K562 (cell line): ENCODE data around the gene TMEM161B. TPM values are rescaled to one million over a fixed set of nuclear protein-coding genes. Genes with fewer than 3 reads are reported as not detected.
A peak's percentile ranks its signal among the peaks of the same experiment; 100 is the strongest.

ENCODE experiments used
- CBX1 ChIP-seq: sonication (generic); IDR thresholded peaks from 2 replicates; pipeline ENCODE4 v1.6.1; 2016; ENCODE audit warnings: antibody characterized with exemption, low read depth, mild to moderate bottlenecking
- CREB1 ChIP-seq, 2 experiments: sonication (generic) in 1 of 2; formaldehyde crosslinking in 1 of 2; IDR thresholded peaks; 2 replicates each; pipeline versions ENCODE4 v1.6.1 to v1.8.0; 2012 to 2022; ENCODE audit warnings: inconsistent platforms in 1 of 2, mild to moderate bottlenecking in 1 of 2, missing genetic modification reagents in 1 of 2, moderate library complexity in 1 of 2
- DIDO1 ChIP-seq: fragments of 450-650 bp; IDR thresholded peaks from 2 replicates; pipeline ENCODE4 v1.6.1; 2016; ENCODE audit warnings: low read depth, missing biosample characterization, missing genetic modification characterization
- DNMT1 ChIP-seq: fragments of 450-650 bp; IDR thresholded peaks from 2 replicates; pipeline ENCODE4 v1.6.1; 2016; ENCODE audit warnings: antibody characterized with exemption, mild to moderate bottlenecking
- EWSR1 ChIP-seq: fragments of 450-650 bp; IDR thresholded peaks from 2 replicates; pipeline ENCODE4 v1.6.1; 2018; ENCODE audit warnings: borderline replicate concordance, mild to moderate bottlenecking, low read depth, moderate library complexity; ENCODE audit not compliant: partially characterized antibody
- HDAC2 ChIP-seq: fragments of 450-650 bp; IDR thresholded peaks from 2 replicates; pipeline ENCODE4 v1.6.1; 2016; ENCODE audit warnings: mild to moderate bottlenecking
- HDAC6 ChIP-seq: IDR thresholded peaks from 2 replicates; pipeline ENCODE4 v1.6.1; 2012; ENCODE audit warnings: low read depth, mild to moderate bottlenecking, control low read depth, inconsistent platforms, low read length, moderate library complexity
- MYC ChIP-seq, 2 experiments: fragments of 250-450 bp in 1 of 2; sonication (Bioruptor Pico) in 1 of 2; IDR thresholded peaks; 2 replicates each; pipeline versions ENCODE4 v1.5.1 to v1.6.1; 2012 to 2021; ENCODE audit warnings: low read depth in 2 of 2, borderline replicate concordance in 1 of 2, improper control_type of control experiment in 1 of 2, low read length in 1 of 2, mild to moderate bottlenecking in 1 of 2, moderate library complexity in 1 of 2
- NCOR1 ChIP-seq: fragments of 450-650 bp; IDR thresholded peaks from 2 replicates; pipeline ENCODE4 v1.6.1; 2016; ENCODE audit warnings: mild to moderate bottlenecking, moderate library complexity
- NR2C1 ChIP-seq, 2 experiments: fragments of 450-650 bp; IDR thresholded peaks; 2 replicates each; pipeline ENCODE4 v1.6.1; 2017; ENCODE audit warnings: mild to moderate bottlenecking in 2 of 2, antibody characterized with exemption in 1 of 2, inconsistent platforms in 1 of 2, missing compliant biosample characterization in 1 of 2, missing genetic modification characterization in 1 of 2
- NUFIP1 ChIP-seq: fragments of 450-650 bp; IDR thresholded peaks from 2 replicates; pipeline ENCODE4 v1.6.1; 2018; ENCODE audit not compliant: partially characterized antibody
- POLR2A ChIP-seq: fragments of 450-650 bp; conservative IDR thresholded peaks from 2 replicates; pipeline ENCODE4 v1.6.1; 2016
- polyA plus RNA-seq, 8 experiments: library from polyadenylated mRNA; depleted of rRNA in 4 of 8; stranded (reverse) in 5 of 8; unstranded in 3 of 8; fragments of >200 nt; fragmentation: Nextera tagmentation in 2 of 8; fragmentation: Illumina TruSeq in 1 of 8; extraction: Ambion mirVana in 2 of 8; extraction: Trizol in 1 of 8; gene quantifications; 2 replicates each; pipeline versions ENCODE4 v1.2.1 to v1.2.3, GENCODE V29; 2011 to 2014; ENCODE audit warnings: inconsistent platforms in 1 of 8, missing spikeins in 1 of 8
- total RNA-seq, 7 experiments: library from RNA; depleted of rRNA in 6 of 7; stranded (reverse); fragments of >200 nt in 6 of 7; fragmentation: Illumina TruSeq in 2 of 7; extraction: Trizol in 2 of 7; gene quantifications; 2 replicates each; pipeline versions ENCODE4 v1.2.1 to v1.2.3, GENCODE V29; 2011 to 2021; ENCODE audit warnings: low replicate concordance in 1 of 7
- TF ChIP-seq, protein P1 (sequence below): fragments of 250-450 bp; sonication (Bioruptor Pico); IDR thresholded peaks from 2 replicates; pipeline ENCODE4 v1.4.0; 2020; ENCODE audit warnings: mild to moderate bottlenecking, moderate library complexity, borderline replicate concordance
- TF ChIP-seq, protein P2 (sequence below): fragments of 250-450 bp; sonication (Bioruptor Pico); IDR thresholded peaks from 2 replicates; pipeline ENCODE4 v1.4.0; 2020; ENCODE audit warnings: mild to moderate bottlenecking, moderate library complexity
- TF ChIP-seq, protein P3 (sequence below): fragments of 450-650 bp; IDR thresholded peaks from 2 replicates; pipeline ENCODE4 v1.6.1; 2014; ENCODE audit warnings: low read depth, mild to moderate bottlenecking, moderate library complexity, borderline replicate concordance
- TF ChIP-seq, protein P4 (sequence below): sonication (generic); formaldehyde crosslinking; IDR thresholded peaks from 2 replicates; pipeline ENCODE4 v1.8.0; 2022; ENCODE audit warnings: missing genetic modification reagents, mild to moderate bottlenecking, moderate library complexity, borderline replicate concordance
- TF ChIP-seq, protein P5 (sequence below): fragments of 450-650 bp; conservative IDR thresholded peaks from 2 replicates; pipeline ENCODE4 v1.6.1; 2016; ENCODE audit warnings: missing genetic modification characterization, low read depth, mild to moderate bottlenecking, control low read depth, missing compliant biosample characterization

The TMEM161B gene
- total and polyA plus RNA-seq, 9 of the 15 experiments (the other 6 are each of a cell fraction or from before 2014, with no cell fraction given), result 18.9 to 57.1 (median 40.6) TPM

DNA sequence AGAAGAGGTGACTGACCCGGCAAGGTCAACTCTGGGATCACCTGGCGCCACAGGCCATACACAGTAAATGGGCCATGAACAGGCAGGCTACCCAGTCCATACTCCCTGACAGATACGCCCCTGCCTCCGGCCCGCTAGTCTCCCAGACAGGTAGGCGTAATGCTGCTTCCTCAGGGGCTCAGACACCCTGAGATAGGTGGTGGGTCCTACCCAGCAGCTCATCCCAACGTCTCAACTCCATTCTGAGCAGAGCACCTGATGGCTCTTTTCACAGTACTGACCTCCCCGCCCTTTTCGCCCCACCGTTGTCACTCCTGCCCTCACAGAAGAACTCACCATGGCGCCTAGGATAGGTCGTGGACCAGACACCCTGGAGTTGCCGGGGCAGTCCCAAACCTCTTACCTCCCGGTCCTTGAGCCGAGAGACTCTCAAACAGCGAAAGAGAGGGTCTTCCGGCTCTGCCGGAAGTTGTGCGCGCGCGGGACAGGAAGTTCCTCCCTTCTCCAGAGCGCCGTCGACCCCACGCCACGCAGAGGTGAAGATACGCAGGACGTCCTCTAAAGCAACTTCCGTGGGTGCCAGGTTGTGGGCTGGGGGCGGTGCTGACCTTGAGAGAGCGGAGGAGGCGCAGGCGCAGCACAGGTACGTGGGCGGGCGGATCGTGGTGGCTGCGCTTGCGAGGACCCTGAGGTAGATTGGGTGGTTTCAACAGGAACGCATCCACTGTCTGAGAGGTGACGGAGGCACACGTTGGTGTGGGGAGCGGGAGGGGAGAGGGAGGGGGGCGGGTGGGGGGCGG, at the start of gene TMEM161B (continued):
- TF ChIP-seq, protein P1, sequence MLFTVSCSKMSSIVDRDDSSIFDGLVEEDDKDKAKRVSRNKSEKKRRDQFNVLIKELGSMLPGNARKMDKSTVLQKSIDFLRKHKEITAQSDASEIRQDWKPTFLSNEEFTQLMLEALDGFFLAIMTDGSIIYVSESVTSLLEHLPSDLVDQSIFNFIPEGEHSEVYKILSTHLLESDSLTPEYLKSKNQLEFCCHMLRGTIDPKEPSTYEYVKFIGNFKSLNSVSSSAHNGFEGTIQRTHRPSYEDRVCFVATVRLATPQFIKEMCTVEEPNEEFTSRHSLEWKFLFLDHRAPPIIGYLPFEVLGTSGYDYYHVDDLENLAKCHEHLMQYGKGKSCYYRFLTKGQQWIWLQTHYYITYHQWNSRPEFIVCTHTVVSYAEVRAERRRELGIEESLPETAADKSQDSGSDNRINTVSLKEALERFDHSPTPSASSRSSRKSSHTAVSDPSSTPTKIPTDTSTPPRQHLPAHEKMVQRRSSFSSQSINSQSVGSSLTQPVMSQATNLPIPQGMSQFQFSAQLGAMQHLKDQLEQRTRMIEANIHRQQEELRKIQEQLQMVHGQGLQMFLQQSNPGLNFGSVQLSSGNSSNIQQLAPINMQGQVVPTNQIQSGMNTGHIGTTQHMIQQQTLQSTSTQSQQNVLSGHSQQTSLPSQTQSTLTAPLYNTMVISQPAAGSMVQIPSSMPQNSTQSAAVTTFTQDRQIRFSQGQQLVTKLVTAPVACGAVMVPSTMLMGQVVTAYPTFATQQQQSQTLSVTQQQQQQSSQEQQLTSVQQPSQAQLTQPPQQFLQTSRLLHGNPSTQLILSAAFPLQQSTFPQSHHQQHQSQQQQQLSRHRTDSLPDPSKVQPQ (CRISPR knock-in tag), result no peak
- TF ChIP-seq NUFIP1 (no peak), EWSR1 (no peak), HDAC6 (no peak), CREB1 (IDR thresholded peaks at IDR 0.05) (peak; percentile 79), CREB1 (CRISPR knock-in tag; IDR thresholded peaks at IDR 0.05) (0 out of 2 replicates have a peak, but pooled peaks have one; percentile 53), DNMT1 (no peak), NCOR1 (no peak), DIDO1 (peak; percentile 65; the same call in 1 of the 2 replicates), NR2C1 (IDR thresholded peaks at IDR 0.05) (peak; percentile 92), NR2C1 (tag; IDR thresholded peaks at IDR 0.05) (peak; percentile 96), CBX1 (no peak), HDAC2 (peak; percentile 61; the same call in 1 of the 2 replicates), POLR2A (peak; percentile 87), MYC (IDR thresholded peaks at IDR 0.05; ENCODE audit: low read depth, low read length) (peak; percentile 59), MYC (CRISPR knock-in tag; IDR thresholded peaks at IDR 0.05; ENCODE audit: borderline replicate concordance, low read depth) (no peak)
- TF ChIP-seq, protein P2, sequence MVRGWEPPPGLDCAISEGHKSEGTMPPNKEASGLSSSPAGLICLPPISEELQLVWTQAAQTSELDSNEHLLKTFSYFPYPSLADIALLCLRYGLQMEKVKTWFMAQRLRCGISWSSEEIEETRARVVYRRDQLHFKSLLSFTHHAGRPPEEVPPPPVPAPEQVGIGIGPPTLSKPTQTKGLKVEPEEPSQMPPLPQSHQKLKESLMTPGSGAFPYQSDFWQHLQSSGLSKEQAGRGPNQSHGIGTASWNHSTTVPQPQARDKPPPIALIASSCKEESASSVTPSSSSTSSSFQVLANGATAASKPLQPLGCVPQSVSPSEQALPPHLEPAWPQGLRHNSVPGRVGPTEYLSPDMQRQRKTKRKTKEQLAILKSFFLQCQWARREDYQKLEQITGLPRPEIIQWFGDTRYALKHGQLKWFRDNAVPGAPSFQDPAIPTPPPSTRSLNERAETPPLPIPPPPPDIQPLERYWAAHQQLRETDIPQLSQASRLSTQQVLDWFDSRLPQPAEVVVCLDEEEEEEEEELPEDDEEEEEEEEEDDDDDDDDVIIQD, result no peak
- TF ChIP-seq, protein P3, sequence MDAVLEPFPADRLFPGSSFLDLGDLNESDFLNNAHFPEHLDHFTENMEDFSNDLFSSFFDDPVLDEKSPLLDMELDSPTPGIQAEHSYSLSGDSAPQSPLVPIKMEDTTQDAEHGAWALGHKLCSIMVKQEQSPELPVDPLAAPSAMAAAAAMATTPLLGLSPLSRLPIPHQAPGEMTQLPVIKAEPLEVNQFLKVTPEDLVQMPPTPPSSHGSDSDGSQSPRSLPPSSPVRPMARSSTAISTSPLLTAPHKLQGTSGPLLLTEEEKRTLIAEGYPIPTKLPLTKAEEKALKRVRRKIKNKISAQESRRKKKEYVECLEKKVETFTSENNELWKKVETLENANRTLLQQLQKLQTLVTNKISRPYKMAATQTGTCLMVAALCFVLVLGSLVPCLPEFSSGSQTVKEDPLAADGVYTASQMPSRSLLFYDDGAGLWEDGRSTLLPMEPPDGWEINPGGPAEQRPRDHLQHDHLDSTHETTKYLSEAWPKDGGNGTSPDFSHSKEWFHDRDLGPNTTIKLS, result peak; percentile 62; the same call in 1 of the 2 replicates
- TF ChIP-seq, protein P4, sequence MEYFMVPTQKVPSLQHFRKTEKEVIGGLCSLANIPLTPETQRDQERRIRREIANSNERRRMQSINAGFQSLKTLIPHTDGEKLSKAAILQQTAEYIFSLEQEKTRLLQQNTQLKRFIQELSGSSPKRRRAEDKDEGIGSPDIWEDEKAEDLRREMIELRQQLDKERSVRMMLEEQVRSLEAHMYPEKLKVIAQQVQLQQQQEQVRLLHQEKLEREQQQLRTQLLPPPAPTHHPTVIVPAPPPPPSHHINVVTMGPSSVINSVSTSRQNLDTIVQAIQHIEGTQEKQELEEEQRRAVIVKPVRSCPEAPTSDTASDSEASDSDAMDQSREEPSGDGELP, result peak; percentile 65; the same call in 1 of the 2 replicates
- TF ChIP-seq, protein P5, sequence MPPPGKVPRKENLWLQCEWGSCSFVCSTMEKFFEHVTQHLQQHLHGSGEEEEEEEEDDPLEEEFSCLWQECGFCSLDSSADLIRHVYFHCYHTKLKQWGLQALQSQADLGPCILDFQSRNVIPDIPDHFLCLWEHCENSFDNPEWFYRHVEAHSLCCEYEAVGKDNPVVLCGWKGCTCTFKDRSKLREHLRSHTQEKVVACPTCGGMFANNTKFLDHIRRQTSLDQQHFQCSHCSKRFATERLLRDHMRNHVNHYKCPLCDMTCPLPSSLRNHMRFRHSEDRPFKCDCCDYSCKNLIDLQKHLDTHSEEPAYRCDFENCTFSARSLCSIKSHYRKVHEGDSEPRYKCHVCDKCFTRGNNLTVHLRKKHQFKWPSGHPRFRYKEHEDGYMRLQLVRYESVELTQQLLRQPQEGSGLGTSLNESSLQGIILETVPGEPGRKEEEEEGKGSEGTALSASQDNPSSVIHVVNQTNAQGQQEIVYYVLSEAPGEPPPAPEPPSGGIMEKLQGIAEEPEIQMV (tag), result no peak
